K562 (cell line): ENCODE data around the gene EFR3B. TPM values are rescaled to one million over a fixed set of nuclear protein-coding genes. Genes with fewer than 3 reads are reported as not detected.

Experiments
- ATAC-seq: fragments of 200-7000 bp; cut with Tn5 transposase; 3 replicates; pipeline ENCODE4 v1.9.1; 2020; ENCODE audit warnings: moderate library complexity
- BruUV-seq: library from RNA; stranded (reverse); fragments of 400-500 nt; replicated peaks from 2 replicates; lab custom pipeline; 2021; lab: Mats Ljungman, UMichigan
- CTCF ChIA-PET: fragments of 300-600 bp; formaldehyde crosslinking; extraction: SDS; loops from one replicate; lab custom pipeline; 2021; ENCODE audit warnings: low intra/inter-chr PET ratio; lab: Yijun Ruan, JAX
- POLR2A ChIA-PET: fragments of 300-600, 350-650 bp; sonication (Branson Sonifier 250); formaldehyde crosslinking; extraction: SDS; loops from one replicate; lab custom pipeline; 2021; ENCODE audit warnings: antibody characterized with exemption, inconsistent platforms; lab: Yijun Ruan, JAX
- DNase-seq, 4 experiments: peaks; one replicate each; pipeline versions ENCODE4 v3.0.0 to v3.0.0-alpha.2; 2011 to 2018; ENCODE audit warnings: low spot score in 3 of 4, mixed read lengths in 3 of 4; ENCODE audit errors: extremely low read depth in 1 of 4
- FAIRE-seq: peaks from 2 replicates; lab custom pipeline; 2011; peaks lifted over from hg19 to GRCh38; lab: Jason Lieb, UNC
- H2AFZ ChIP-seq: 2 replicates; pipeline ENCODE4 v1.6.0; 2011; ENCODE audit warnings: low read depth, low read length, control low read depth, inconsistent platforms
- H3K27ac ChIP-seq: fragments of 200-600 bp; 3 replicates; pipeline ENCODE4 v1.8.0; 2011; ENCODE audit warnings: low read depth, mild to moderate bottlenecking, control low read depth, inconsistent platforms, low read length, moderate library complexity, mixed read lengths; ENCODE audit errors: extremely low read depth
- H3K27me3 ChIP-seq, 2 experiments: fragments of 300-600 bp in 1 of 2; 2 replicates in 1 of 2; 3 replicates in 1 of 2; pipeline versions ENCODE4 v1.6.0 to v1.8.0; 2011; ENCODE audit warnings: inconsistent platforms in 2 of 2, low read length in 2 of 2, mild to moderate bottlenecking in 1 of 2, mixed read lengths in 1 of 2, moderate library complexity in 1 of 2; ENCODE audit not compliant: control insufficient read depth in 2 of 2, insufficient read depth in 2 of 2
- H3K36me3 ChIP-seq: fragments of 300-600 bp; 3 replicates; pipeline ENCODE4 v1.8.0; 2011; ENCODE audit warnings: mild to moderate bottlenecking, low read length, inconsistent platforms; ENCODE audit not compliant: control insufficient read depth, insufficient read depth
- H3K4me1 ChIP-seq, 2 experiments: fragments of 200-600 bp in 1 of 2; replicated peaks in 1 of 2; 2 replicates in 1 of 2; 3 replicates in 1 of 2; pipeline versions ENCODE4 v1.5.1 to v1.8.0; 2011; ENCODE audit warnings: inconsistent platforms in 2 of 2, low read length in 2 of 2, mild to moderate bottlenecking in 1 of 2, mixed read lengths in 1 of 2, moderate library complexity in 1 of 2; ENCODE audit not compliant: control insufficient read depth in 2 of 2, insufficient read depth in 2 of 2
- H3K4me2 ChIP-seq: 2 replicates; pipeline ENCODE4 v1.6.1; 2011; ENCODE audit warnings: low read length, control low read depth, inconsistent platforms, mixed read lengths; ENCODE audit not compliant: insufficient read depth
- H3K4me3 ChIP-seq: fragments of 200-600 bp; sonication (generic), shearing (Covaris generic); 2 replicates; pipeline ENCODE4 v1.5.1; 2016; ENCODE audit warnings: control low read depth, inconsistent platforms
- H3K79me2 ChIP-seq: fragments of 200-600 bp; 3 replicates; pipeline ENCODE4 v1.8.0; 2011; ENCODE audit warnings: low read length, inconsistent platforms; ENCODE audit not compliant: control insufficient read depth, insufficient read depth
- H3K9ac ChIP-seq, 2 experiments: 2 replicates each; pipeline versions ENCODE4 v1.6.0 to v1.6.1; 2011; ENCODE audit warnings: low read depth in 2 of 2, low read length in 2 of 2, control low read depth in 1 of 2, inconsistent platforms in 1 of 2, mild to moderate bottlenecking in 1 of 2, mixed read lengths in 1 of 2; ENCODE audit not compliant: insufficient read depth in 1 of 2
- H3K9me1 ChIP-seq: one replicate; pipeline ENCODE4 v1.6.0; 2011; ENCODE audit warnings: inconsistent platforms, mild to moderate bottlenecking, low read length, moderate library complexity; ENCODE audit not compliant: control insufficient read depth, insufficient read depth
- H3K9me3 ChIP-seq: replicated peaks from 2 replicates; pipeline ENCODE4 v1.5.1; 2011; ENCODE audit warnings: low read depth, low read length, inconsistent platforms; ENCODE audit not compliant: control insufficient read depth, insufficient read depth
- H4K20me1 ChIP-seq: replicated peaks from 2 replicates; pipeline ENCODE4 v1.6.1; 2011; ENCODE audit warnings: low read length, inconsistent platforms, mixed read lengths; ENCODE audit not compliant: control insufficient read depth, insufficient read depth
- FOXM1 ChIP-seq, 2 experiments: fragments of 450-650 bp in 1 of 2; sonication (generic) in 1 of 2; formaldehyde crosslinking in 1 of 2; IDR thresholded peaks; 2 replicates each; pipeline versions ENCODE4 v1.6.1 to v1.9.0; 2017 to 2022; ENCODE audit warnings: low read depth in 2 of 2, mild to moderate bottlenecking in 2 of 2, missing genetic modification reagents in 1 of 2, moderate library complexity in 1 of 2
- KLF13 ChIP-seq: fragments of 450-650 bp; IDR thresholded peaks from 2 replicates; pipeline ENCODE4 v1.6.1; 2016; ENCODE audit warnings: missing genetic modification characterization, low read depth, mild to moderate bottlenecking, missing compliant biosample characterization, moderate library complexity, borderline replicate concordance
- NCOA2 ChIP-seq, 2 experiments: fragments of 450-650 bp; IDR thresholded peaks; 2 replicates each; pipeline ENCODE4 v1.6.1; 2018; ENCODE audit warnings: mild to moderate bottlenecking in 2 of 2, moderate library complexity in 1 of 2; ENCODE audit not compliant: partially characterized antibody in 2 of 2
- WGBS: fragments of 100-300 bp; shearing (Covaris generic); methylation state at CpG from one replicate; pipeline ENCODE4 v1.1.6; 2016; ENCODE audit warnings: low coverage, mixed read lengths; ENCODE audit not compliant: insufficient coverage; ENCODE audit errors: missing lambda C conversion rate; 5-methylcytosine and 5-hydroxymethylcytosine counted together
- in situ Hi-C: fragments of 300-500 bp; cut with MboI; formaldehyde crosslinking; loops from 4 replicates; pipeline ENCODE4 v1.15.0; 2018; ENCODE audit warnings: inconsistent platforms, mixed read lengths
- intact Hi-C: fragments of 100-400 bp; cut with micrococcal nuclease; formaldehyde crosslinking; loops from 2 replicates; pipeline ENCODE4 v1.14.2; 2022
- polyA plus RNA-seq, 8 experiments: library from polyadenylated mRNA; depleted of rRNA in 4 of 8; stranded (reverse) in 5 of 8; unstranded in 3 of 8; fragments of >200 nt; fragmentation: Nextera tagmentation in 2 of 8; fragmentation: Illumina TruSeq in 1 of 8; extraction: Ambion mirVana in 2 of 8; extraction: Trizol in 1 of 8; gene quantifications; 2 replicates each; pipeline versions ENCODE4 v1.2.1 to v1.2.3, GENCODE V29; 2011 to 2014; ENCODE audit warnings: inconsistent platforms in 1 of 8, missing spikeins in 1 of 8
- total RNA-seq, 7 experiments: library from RNA; depleted of rRNA in 6 of 7; stranded (reverse); fragments of >200 nt in 6 of 7; fragmentation: Illumina TruSeq in 2 of 7; extraction: Trizol in 2 of 7; gene quantifications; 2 replicates each; pipeline versions ENCODE4 v1.2.1 to v1.2.3, GENCODE V29; 2011 to 2021; ENCODE audit warnings: low replicate concordance in 1 of 7
- TF ChIP-seq, protein P1 (sequence below): fragments of 450-650 bp; formaldehyde crosslinking; conservative IDR thresholded peaks from 2 replicates; pipeline ENCODE4 v1.4.0; 2022; ENCODE audit warnings: mild to moderate bottlenecking, missing genetic modification characterization

EFR3B gene
- total and polyA plus RNA-seq, 9 of the 15 experiments (the other 6 are each of a cell fraction or from before 2014, with no cell fraction given) = not detected

- H3K36me3 ChIP-seq = no peaks in the 10 kb centered on the region
- in situ Hi-C loops (no loop called here), intact Hi-C loops (no loop called here)
- ChIA-PET CTCF (no interaction called here), POLR2A (interaction anchor here (0.6 to 0.7 kb wide), 2 partner anchors 17 to 19 kb away, joined by 3 read pairs; no protein-coding TSS in a partner anchor)
- no peak overlapping the region for H3K4me3 ChIP-seq
- no peak for DNase-seq
- no peaks in the 10 kb centered on the region for H3K79me2 ChIP-seq
- ATAC-seq = no peak
- H2AFZ ChIP-seq = no peak overlapping the region
- H3K27ac ChIP-seq = no peak overlapping the region
- WGBS = 1% methylated on average over 10 of the region's 10 CpGs
- no peak overlapping the region for H3K9ac ChIP-seq
- peaks cover 13 to 65% of the 10 kb centered on the region in 2 experiments for H3K27me3 ChIP-seq
- H3K4me2 ChIP-seq = no peak overlapping the region
- no TSS peak for BruUV-seq
- H3K9me3 ChIP-seq = no peaks in the 10 kb centered on the region
- TF ChIP-seq, protein P1, sequence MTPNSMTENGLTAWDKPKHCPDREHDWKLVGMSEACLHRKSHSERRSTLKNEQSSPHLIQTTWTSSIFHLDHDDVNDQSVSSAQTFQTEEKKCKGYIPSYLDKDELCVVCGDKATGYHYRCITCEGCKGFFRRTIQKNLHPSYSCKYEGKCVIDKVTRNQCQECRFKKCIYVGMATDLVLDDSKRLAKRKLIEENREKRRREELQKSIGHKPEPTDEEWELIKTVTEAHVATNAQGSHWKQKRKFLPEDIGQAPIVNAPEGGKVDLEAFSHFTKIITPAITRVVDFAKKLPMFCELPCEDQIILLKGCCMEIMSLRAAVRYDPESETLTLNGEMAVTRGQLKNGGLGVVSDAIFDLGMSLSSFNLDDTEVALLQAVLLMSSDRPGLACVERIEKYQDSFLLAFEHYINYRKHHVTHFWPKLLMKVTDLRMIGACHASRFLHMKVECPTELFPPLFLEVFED = no peak
- TF ChIP-seq FOXM1 (IDR thresholded peaks at IDR 0.05; ENCODE audit: low read depth) (no peak), FOXM1 (CRISPR knock-in tag; IDR thresholded peaks at IDR 0.05; ENCODE audit: low read depth) (no peak)
- no peak for FAIRE-seq
- H3K4me1 ChIP-seq = no peaks in the 10 kb centered on the region
- no peaks in the 10 kb centered on the region; the same call in 1 of the 2 replicates for H4K20me1 ChIP-seq
- H3K9me1 ChIP-seq = no peaks in the 10 kb centered on the region
These were observed 137.1 kb downstream of the EFR3B start for GRCh38 chr2:25178976-25179375.

DNA sequence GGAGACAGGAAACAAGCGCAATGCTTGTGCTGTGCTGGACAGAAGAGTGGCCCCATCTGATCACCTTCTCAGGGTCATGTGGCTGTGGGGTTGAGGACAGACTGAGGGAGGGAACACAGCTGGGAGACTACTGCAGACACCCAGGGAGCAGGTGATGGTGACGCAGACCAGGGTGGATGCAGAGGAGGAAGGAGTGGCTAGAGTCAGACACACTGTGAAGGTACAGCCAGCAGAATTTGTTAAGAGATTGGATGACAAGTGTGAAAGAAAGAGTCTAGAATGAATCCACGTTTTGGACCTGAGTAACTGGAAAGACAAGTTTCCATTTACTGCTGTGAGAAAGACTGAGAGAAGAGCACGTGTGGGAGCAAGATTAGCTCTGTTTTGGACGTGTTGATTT lies 142.4 kb downstream of the EFR3B start:
- TF ChIP-seq FOXM1 (IDR thresholded peaks at IDR 0.05; ENCODE audit: low read depth) (no peak), FOXM1 (CRISPR knock-in tag; IDR thresholded peaks at IDR 0.05; ENCODE audit: low read depth) (no peak), NCOA2 (IDR thresholded peaks at IDR 0.05; ENCODE audit: partially characterized antibody in 2 of 2) (no peak), KLF13 (tag) (no peak)
- TF ChIP-seq, all 486 proteins: peak for 0
- Histone ChIP-seq H2AFZ (no peak overlapping the region), H3K9me3 (no peaks in the 10 kb centered on the region), H3K27ac (no peak overlapping the region), H3K27me3 (peaks cover 9 to 59% of the 10 kb centered on the region in 2 experiments), H3K79me2 (no peaks in the 10 kb centered on the region), H3K4me1 (no peaks in the 10 kb centered on the region; a peak in 1 of 5 replicates), H3K9me1 (no peaks in the 10 kb centered on the region), H3K4me2 (no peak overlapping the region), H4K20me1 (no peaks in the 10 kb centered on the region), H3K36me3 (no peaks in the 10 kb centered on the region), H3K4me3 (no peak overlapping the region), H3K9ac (no peak overlapping the region)
- no TSS peak for BruUV-seq
- in situ Hi-C loops (no loop called here), intact Hi-C loops (no loop called here)
- ATAC-seq (no peak), FAIRE-seq (no peak), DNase-seq (no peak)
- ChIA-PET CTCF (no interaction called here), POLR2A (interaction anchor here (0.6 kb wide), 1 partner anchor 68 kb away, joined by 3 read pairs; no protein-coding TSS in a partner anchor)
- 4% methylated on average over 5 of the region's 5 CpGs for WGBS
